Muscle layer of duodenum (tissue), 2 donors: Measurements from ENCODE around the gene MUSK.

Experiments
- H3K27ac ChIP-seq: one replicate; pipeline ENCODE4 v1.7.0; 2013; ENCODE audit warnings: mild to moderate bottlenecking, low read length
- H3K27me3 ChIP-seq: one replicate; pipeline ENCODE4 v1.7.0; 2013; ENCODE audit warnings: low read depth, mild to moderate bottlenecking, control low read depth, low read length
- H3K36me3 ChIP-seq, 2 donors: one replicate each; pipeline ENCODE4 v1.7.0; 2013; ENCODE audit warnings: low read length in 2 of 2, control low read depth in 1 of 2, mild to moderate bottlenecking in 1 of 2; ENCODE audit not compliant: insufficient read depth in 2 of 2, control insufficient read depth in 1 of 2
- H3K4me1 ChIP-seq, 2 donors: one replicate each; pipeline ENCODE4 v1.7.0; 2013; ENCODE audit warnings: low read length in 2 of 2, mild to moderate bottlenecking in 2 of 2, control low read depth in 1 of 2, moderate library complexity in 1 of 2; ENCODE audit not compliant: insufficient read depth in 2 of 2, control insufficient read depth in 1 of 2
- H3K4me3 ChIP-seq, 2 donors: one replicate each; pipeline ENCODE4 v1.7.0; 2013; ENCODE audit warnings: low read length in 2 of 2, low read depth in 1 of 2, mild to moderate bottlenecking in 1 of 2
- H3K9me3 ChIP-seq, 2 donors: one replicate each; pipeline ENCODE4 v1.7.0; 2013; ENCODE audit warnings: low read length in 2 of 2, control low read depth in 1 of 2, mild to moderate bottlenecking in 1 of 2; ENCODE audit not compliant: control insufficient read depth in 1 of 2
- donor health status: healthy.

The MUSK gene

DNA sequence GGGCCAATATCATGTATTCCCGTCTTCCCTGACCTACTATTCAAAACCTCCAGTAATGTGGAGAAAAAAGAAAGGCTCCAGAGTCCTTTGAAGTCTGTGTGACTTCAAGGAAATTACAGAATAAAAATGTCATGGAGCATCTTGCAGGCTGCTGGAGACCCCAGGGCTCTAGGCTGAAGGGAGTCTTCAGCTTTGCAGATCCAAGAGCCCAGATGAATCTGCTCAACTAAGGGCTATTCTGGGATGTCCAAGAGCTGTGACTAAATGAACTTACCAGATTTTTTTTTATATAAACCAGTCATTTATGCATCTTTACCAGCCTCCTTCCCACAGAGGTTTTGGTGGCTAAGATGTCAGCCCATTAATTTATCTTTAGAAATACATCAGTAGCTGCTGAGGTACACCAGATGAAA lies 167.3 kb downstream of the MUSK start:
- no peaks in the 10 kb centered on the region for H3K27me3 ChIP-seq
- H3K27ac ChIP-seq = no peak overlapping the region
- H3K9me3 ChIP-seq = no peaks in the 10 kb centered on the region
- no peaks in the 10 kb centered on the region for H3K36me3 ChIP-seq
- no peak overlapping the region for H3K4me3 ChIP-seq
- H3K4me1 ChIP-seq = no peaks in the 10 kb centered on the region

DNA sequence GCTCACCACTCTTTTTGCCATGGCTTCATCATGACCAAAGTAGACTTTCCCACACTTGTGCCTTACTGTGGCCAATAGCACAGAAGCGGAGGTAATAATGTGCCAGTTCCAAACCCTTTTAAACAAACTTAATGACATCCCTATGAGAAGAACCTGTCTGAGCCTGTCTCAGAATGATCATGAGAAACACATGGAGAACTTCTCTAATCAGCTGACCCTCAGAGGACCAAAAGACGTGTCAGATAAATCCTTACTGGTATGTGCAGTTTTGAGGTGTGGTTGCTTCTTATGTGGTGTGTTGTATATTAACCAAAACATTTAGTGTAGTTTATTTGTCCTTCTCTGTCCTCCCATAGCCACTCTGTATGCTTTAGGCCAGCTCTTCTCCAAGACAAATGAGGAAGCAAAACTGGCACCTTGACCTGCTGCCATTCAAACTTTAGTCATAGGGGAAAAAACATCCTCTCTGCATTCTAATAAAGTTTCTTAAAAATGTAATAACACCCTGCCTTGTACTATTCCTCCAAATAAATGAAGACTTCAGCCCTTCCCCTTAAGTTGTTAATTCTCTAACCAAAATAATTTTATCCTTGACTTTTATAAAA lies 168.9 kb downstream of the MUSK start:
- Histone ChIP-seq H3K27ac (no peak overlapping the region), H3K9me3 (no peaks in the 10 kb centered on the region), H3K4me3 (no peak overlapping the region), H3K36me3 (no peaks in the 10 kb centered on the region), H3K4me1 (no peaks in the 10 kb centered on the region), H3K27me3 (no peaks in the 10 kb centered on the region)

DNA sequence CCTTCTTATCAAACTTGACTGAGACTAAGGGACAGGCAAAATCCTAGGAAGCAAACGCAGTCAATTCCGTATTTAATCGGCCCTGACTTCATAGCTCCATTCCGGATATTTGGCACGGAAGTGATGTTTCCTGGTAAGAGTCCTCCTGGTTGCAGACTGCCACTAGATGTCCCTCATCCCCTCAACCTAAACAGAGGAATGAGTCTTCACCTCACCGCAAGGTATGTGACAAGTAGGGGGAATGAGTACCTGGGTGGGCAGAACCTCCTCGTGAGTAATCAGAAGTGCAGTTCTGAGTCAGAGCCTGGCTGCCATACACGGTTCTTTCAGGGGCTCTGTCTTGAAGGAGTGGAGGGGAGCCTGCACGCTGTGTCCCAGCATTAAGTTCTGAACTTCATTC lies 173.6 kb downstream of the MUSK start:
- Histone ChIP-seq H3K27ac (no peak overlapping the region), H3K9me3 (no peaks in the 10 kb centered on the region), H3K4me3 (no peak overlapping the region), H3K4me1 (no peaks in the 10 kb centered on the region), H3K36me3 (no peaks in the 10 kb centered on the region), H3K27me3 (no peaks in the 10 kb centered on the region)

GRCh38 chr9:110842986-110843385 lies 174.4 kb downstream of the MUSK start:
- H3K4me3 ChIP-seq = no peak overlapping the region
- no peaks in the 10 kb centered on the region for H3K4me1 ChIP-seq
- no peaks in the 10 kb centered on the region for H3K36me3 ChIP-seq
- H3K9me3 ChIP-seq = no peaks in the 10 kb centered on the region
- no peaks in the 10 kb centered on the region for H3K27me3 ChIP-seq
- H3K27ac ChIP-seq = no peak overlapping the region

GRCh38 chr9:110844121-110844520 lies 175.5 kb downstream of the MUSK start:
- no peaks in the 10 kb centered on the region for H3K27me3 ChIP-seq
- H3K36me3 ChIP-seq = no peaks in the 10 kb centered on the region
- no peak overlapping the region for H3K4me3 ChIP-seq
- no peaks in the 10 kb centered on the region for H3K4me1 ChIP-seq
- H3K27ac ChIP-seq = no peak overlapping the region
- no peaks in the 10 kb centered on the region for H3K9me3 ChIP-seq

- Histone ChIP-seq H3K4me1 (no peaks in the 10 kb centered on the region), H3K9me3 (no peaks in the 10 kb centered on the region), H3K4me3 (no peak overlapping the region), H3K27me3 (no peaks in the 10 kb centered on the region), H3K36me3 (no peaks in the 10 kb centered on the region), H3K27ac (no peak overlapping the region)
Measured at GRCh38 chr9:110846215-110846614, 177.6 kb downstream of the MUSK start.

- Histone ChIP-seq H3K9me3 (no peaks in the 10 kb centered on the region), H3K36me3 (no peaks in the 10 kb centered on the region), H3K4me1 (no peaks in the 10 kb centered on the region), H3K4me3 (no peak overlapping the region), H3K27ac (peak overlapping the region; percentile 9), H3K27me3 (no peaks in the 10 kb centered on the region)
Measured at GRCh38 chr9:110847671-110848070, 179.1 kb downstream of the MUSK start.

DNA sequence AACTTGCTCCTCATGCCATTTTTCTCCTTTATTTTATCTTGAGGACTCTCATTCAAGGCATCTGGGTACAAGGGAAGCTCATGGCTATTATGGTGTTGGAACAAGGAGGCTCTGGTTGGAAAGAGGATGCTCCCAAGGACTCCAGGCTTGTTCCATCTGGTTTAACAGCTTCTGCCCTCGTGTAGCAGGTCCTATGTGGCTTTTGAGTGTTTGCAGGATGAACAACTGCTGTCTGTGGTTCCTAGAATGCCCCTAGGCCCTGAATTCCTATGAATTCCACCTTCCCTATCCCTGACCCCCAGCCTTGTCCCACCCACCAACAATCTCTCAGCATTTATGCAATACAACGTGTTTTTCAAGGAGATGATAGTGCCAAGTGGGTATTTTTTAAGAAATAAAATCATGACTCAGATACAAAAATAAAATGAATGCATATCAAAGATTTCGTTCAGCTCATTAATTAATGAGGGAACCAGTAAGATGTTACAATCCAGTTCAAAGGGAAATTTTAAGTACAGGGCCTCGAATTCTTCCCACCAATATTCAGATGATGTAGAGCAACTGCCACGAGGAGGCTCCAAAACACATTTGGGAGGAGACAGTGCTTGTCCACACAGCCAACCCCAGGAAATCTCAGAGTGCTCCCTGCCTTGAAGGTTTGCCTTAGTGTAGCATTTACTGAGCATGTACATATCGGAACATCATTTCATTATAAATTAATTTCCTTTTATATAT lies 182.0 kb downstream of the MUSK start:
- peaks cover 6 to 8% of the 10 kb centered on the region in 2 donors for H3K9me3 ChIP-seq
- no peak overlapping the region for H3K27ac ChIP-seq
- no peaks in the 10 kb centered on the region for H3K36me3 ChIP-seq
- H3K27me3 ChIP-seq = no peaks in the 10 kb centered on the region
- no peaks in the 10 kb centered on the region for H3K4me1 ChIP-seq
- H3K4me3 ChIP-seq = no peak overlapping the region
